Measurements from ENCODE around the gene INPP5D. TPM values are rescaled to one million over a fixed set of nuclear protein-coding genes. Genes with fewer than 3 reads are reported as not detected.
"Not testable (repeated sequence)": the region's sequence is repeated elsewhere in the genome, so short reads cannot be mapped to it uniquely, and the experiment has no call there.

The INPP5D gene
- total RNA-seq, 1 donor from 2014 or later, result 18.3 TPM

- DNase-seq (ENCODE audit: extremely low spot score, unreplicated experiment), result no peak
- Mint-ChIP-seq H3K27me3 (no peaks in the 10 kb centered on the region), H3K4me3 (no peak overlapping the region), H3K36me3 (no peaks in the 10 kb centered on the region), H3K4me1 (ENCODE audit: unreplicated experiment) (no peaks in the 10 kb centered on the region), H3K27ac (no peak overlapping the region), H3K9me3 (no peaks in the 10 kb centered on the region)
- TF ChIP-seq CTCF (conservative IDR thresholded peaks at IDR 0.05), result no peak
These were observed 125.2 kb downstream of the INPP5D start for GRCh38 chr2:233185330-233185729.

DNA sequence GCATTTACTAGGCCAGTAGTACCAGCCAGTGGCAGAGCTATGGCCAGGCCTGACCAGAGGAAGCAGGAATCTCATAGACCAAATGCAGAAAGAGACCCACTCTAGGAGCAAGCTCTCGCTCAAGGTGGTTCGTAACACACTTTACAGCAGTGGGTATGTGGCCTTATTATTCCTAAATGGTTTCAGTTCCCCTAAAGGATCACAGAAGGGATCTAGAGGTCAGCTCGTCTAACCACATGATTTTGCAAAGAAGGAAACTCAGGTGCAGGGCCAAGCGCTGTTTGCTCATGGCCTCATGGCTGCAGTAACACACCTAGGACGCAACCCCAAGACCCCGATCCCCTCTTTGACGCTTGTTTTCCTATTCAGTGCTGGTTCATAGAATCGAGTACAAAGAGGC, 125.8 kb downstream of the INPP5D start:
- no peak for DNase-seq (ENCODE audit: extremely low spot score, unreplicated experiment)
- Mint-ChIP-seq H3K36me3 (no peaks in the 10 kb centered on the region), H3K27me3 (no peaks in the 10 kb centered on the region), H3K9me3 (no peaks in the 10 kb centered on the region), H3K4me1 (ENCODE audit: unreplicated experiment) (no peaks in the 10 kb centered on the region), H3K4me3 (no peak overlapping the region), H3K27ac (no peak overlapping the region)
- no peak for TF ChIP-seq CTCF (conservative IDR thresholded peaks at IDR 0.05)

DNA sequence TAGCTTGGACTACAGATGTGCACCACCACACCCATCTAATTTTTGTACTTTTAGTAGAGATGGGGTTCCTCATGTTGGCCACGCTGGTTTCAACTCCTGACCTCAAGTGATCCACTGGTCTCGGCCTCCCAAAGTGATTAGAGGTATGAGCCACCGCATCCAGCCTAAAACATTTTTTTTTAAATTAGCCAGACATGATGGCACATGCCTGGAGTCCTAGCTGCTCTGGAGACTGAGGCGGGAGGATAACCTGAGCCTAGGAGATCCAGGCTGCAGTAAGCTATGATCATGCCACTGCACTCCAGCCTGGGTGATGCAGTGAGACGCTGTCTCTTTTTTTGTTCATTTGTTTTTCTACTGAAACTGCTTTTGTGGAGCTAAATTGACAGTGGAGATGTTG, 126.7 kb downstream of the INPP5D start:
- no peaks in the 10 kb centered on the region for H3K36me3 Mint-ChIP-seq
- no peak overlapping the region for H3K4me3 Mint-ChIP-seq
- no peak overlapping the region for H3K27ac Mint-ChIP-seq
- TF ChIP-seq CTCF (conservative IDR thresholded peaks at IDR 0.05), result no peak
- DNase-seq (ENCODE audit: extremely low spot score, unreplicated experiment), result no peak
- H3K27me3 Mint-ChIP-seq, result no peaks in the 10 kb centered on the region
- no peaks in the 10 kb centered on the region for H3K9me3 Mint-ChIP-seq
- H3K4me1 Mint-ChIP-seq (ENCODE audit: unreplicated experiment), result no peaks in the 10 kb centered on the region

- no peak overlapping the region for H3K27ac Mint-ChIP-seq
- DNase-seq (ENCODE audit: extremely low spot score, unreplicated experiment), result no peak
- H3K36me3 Mint-ChIP-seq, result no peaks in the 10 kb centered on the region
- no peaks in the 10 kb centered on the region for H3K9me3 Mint-ChIP-seq
- no peaks in the 10 kb centered on the region for H3K27me3 Mint-ChIP-seq
- H3K4me3 Mint-ChIP-seq, result no peak overlapping the region
- no peak for TF ChIP-seq CTCF (conservative IDR thresholded peaks at IDR 0.05)
- H3K4me1 Mint-ChIP-seq (ENCODE audit: unreplicated experiment), result no peaks in the 10 kb centered on the region
These were observed 128.9 kb downstream of the INPP5D start for GRCh38 chr2:233189025-233189424.

GRCh38 chr2:233191016-233191415, 130.9 kb downstream of the INPP5D start:
- not testable (repeated sequence) for H3K4me3 Mint-ChIP-seq; H3K36me3 Mint-ChIP-seq; H3K9me3 Mint-ChIP-seq; H3K4me1 Mint-ChIP-seq (ENCODE audit: unreplicated experiment); H3K27ac Mint-ChIP-seq; DNase-seq (ENCODE audit: extremely low spot score, unreplicated experiment); H3K27me3 Mint-ChIP-seq

DNA sequence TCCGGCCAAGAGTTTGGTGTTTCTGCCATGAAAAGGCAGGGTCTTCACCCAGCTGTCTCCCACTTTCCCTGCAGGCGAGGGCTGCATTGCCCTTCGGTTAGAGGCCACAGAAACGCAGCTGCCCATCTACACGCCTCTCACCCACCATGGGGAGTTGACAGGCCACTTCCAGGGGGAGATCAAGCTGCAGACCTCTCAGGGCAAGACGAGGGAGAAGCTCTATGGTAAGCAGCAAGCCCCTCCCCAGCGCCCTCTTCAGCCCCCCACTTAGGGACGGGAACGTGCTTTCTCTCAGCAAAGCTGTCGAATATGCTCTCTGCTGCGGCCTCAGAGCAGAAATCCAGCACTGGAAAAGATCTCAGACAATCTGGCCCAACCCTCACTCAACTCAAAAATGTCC, 133.6 kb downstream of the INPP5D start:
- DNase-seq (ENCODE audit: extremely low spot score, unreplicated experiment), result no peak
- Mint-ChIP-seq H3K9me3 (no peaks in the 10 kb centered on the region), H3K4me1 (ENCODE audit: unreplicated experiment) (no peaks in the 10 kb centered on the region), H3K4me3 (no peak overlapping the region), H3K27ac (no peak overlapping the region), H3K36me3 (no peaks in the 10 kb centered on the region), H3K27me3 (no peaks in the 10 kb centered on the region)
- TF ChIP-seq CTCF (conservative IDR thresholded peaks at IDR 0.05), result no peak
